K562 (cell line): ENCODE measurements around the gene MLKL. TPM values are rescaled to one million over a fixed set of nuclear protein-coding genes. Genes with fewer than 3 reads are reported as not detected.

Experiments
- CHD7 ChIP-seq: fragments of 200-600 bp; sonication (generic); IDR thresholded peaks from one replicate; pipeline ENCODE4 v1.6.1; 2012; ENCODE audit warnings: mild to moderate bottlenecking, low read depth, low read length, inconsistent platforms
- polyA plus RNA-seq, 8 experiments: library from polyadenylated mRNA; depleted of rRNA in 4 of 8; stranded (reverse) in 5 of 8; unstranded in 3 of 8; fragments of >200 nt; fragmentation: Nextera tagmentation in 2 of 8; fragmentation: Illumina TruSeq in 1 of 8; extraction: Ambion mirVana in 2 of 8; extraction: Trizol in 1 of 8; gene quantifications; 2 replicates each; pipeline versions ENCODE4 v1.2.1 to v1.2.3, GENCODE V29; 2011 to 2014; ENCODE audit warnings: inconsistent platforms in 1 of 8, missing spikeins in 1 of 8
- total RNA-seq, 7 experiments: library from RNA; depleted of rRNA in 6 of 7; stranded (reverse); fragments of >200 nt in 6 of 7; fragmentation: Illumina TruSeq in 2 of 7; extraction: Trizol in 2 of 7; gene quantifications; 2 replicates each; pipeline versions ENCODE4 v1.2.1 to v1.2.3, GENCODE V29; 2011 to 2021; ENCODE audit warnings: low replicate concordance in 1 of 7
- TF ChIP-seq, protein P1 (sequence below): sonication (generic); formaldehyde crosslinking; IDR thresholded peaks from 2 replicates; pipeline ENCODE4 v1.8.0; 2022; ENCODE audit warnings: mild to moderate bottlenecking, missing genetic modification reagents, borderline replicate concordance

MLKL gene
- total and polyA plus RNA-seq, 9 of the 15 experiments (the other 6 are each of a cell fraction or from before 2014, with no cell fraction given), result 1.6 to 6.1 (median 4.8) TPM

DNA sequence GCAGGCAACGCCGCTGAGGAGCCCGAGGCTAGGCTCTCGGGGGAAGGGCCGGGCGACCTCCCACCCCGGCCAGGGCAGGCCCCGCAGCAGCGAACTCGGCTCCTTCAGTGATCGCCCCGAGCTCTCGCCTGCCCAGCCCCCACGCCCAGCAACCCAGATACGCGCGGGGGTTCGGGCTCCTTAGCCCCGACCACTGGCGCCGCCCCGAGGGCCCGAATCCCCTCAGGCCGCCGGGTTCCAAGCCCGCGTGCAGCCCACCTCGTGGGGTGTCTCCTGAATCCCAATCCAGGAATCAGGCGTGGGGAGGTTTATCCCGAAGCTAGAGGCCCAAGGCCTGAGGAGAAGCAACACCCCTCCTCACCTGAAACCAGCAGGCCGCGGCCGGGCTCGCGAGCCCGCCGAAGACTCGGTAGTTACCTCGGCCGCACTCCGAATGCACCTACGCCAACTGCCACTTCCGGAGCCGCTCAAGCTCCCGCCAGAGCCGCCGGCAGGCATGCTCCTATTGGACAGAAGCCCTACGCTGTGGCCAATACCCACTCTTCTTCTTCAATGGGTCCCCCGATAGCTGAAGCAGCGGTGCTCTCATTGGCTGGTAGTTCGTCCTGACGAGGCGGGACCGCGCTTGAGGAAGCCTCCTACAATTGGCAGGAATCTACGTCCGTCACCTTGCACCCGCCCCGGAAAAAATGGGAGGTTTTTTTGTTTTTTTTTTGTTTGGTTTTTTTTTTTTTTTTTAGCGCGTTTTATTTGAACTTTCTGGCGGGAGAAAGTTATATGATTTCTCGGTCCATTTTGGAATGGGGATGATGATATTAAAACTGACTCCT is 34.0 kb downstream of the MLKL start, which contains the start of gene RFWD3 (continued):
- TF ChIP-seq CHD7, result no peak
- TF ChIP-seq, protein P1, sequence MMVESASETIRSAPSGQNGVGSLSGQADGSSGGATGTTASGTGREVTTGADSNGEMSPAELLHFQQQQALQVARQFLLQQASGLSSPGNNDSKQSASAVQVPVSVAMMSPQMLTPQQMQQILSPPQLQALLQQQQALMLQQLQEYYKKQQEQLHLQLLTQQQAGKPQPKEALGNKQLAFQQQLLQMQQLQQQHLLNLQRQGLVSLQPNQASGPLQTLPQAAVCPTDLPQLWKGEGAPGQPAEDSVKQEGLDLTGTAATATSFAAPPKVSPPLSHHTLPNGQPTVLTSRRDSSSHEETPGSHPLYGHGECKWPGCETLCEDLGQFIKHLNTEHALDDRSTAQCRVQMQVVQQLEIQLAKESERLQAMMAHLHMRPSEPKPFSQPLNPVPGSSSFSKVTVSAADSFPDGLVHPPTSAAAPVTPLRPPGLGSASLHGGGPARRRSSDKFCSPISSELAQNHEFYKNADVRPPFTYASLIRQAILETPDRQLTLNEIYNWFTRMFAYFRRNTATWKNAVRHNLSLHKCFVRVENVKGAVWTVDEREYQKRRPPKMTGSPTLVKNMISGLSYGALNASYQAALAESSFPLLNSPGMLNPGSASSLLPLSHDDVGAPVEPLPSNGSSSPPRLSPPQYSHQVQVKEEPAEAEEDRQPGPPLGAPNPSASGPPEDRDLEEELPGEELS (CRISPR knock-in tag), result no peak
